HEK293T (cell line): ENCODE measurements around the gene CHCHD1.

Source experiments
- BHLHE40 ChIP-seq: fragments of 450-650 bp; IDR thresholded peaks from 2 replicates; pipeline ENCODE4 v1.6.1; 2016; ENCODE audit warnings: mild to moderate bottlenecking, moderate library complexity, borderline replicate concordance
- CTBP1 ChIP-seq: fragments of 450-650 bp; IDR thresholded peaks from 2 replicates; pipeline ENCODE4 v1.6.1; 2016; ENCODE audit warnings: borderline replicate concordance
- FOXA1 ChIP-seq: fragments of 450-650 bp; IDR thresholded peaks from 2 replicates; pipeline ENCODE4 v1.6.1; 2016; ENCODE audit warnings: mild to moderate bottlenecking
- FOXK2 ChIP-seq: fragments of 450-650 bp; IDR thresholded peaks from 2 replicates; pipeline ENCODE4 v1.6.1; 2016; ENCODE audit warnings: mild to moderate bottlenecking
- LEF1 ChIP-seq: fragments of 450-650 bp; IDR thresholded peaks from 2 replicates; pipeline ENCODE4 v1.6.1; 2017; ENCODE audit warnings: mild to moderate bottlenecking, borderline replicate concordance
- PKNOX1 ChIP-seq: fragments of 450-650 bp; IDR thresholded peaks from 2 replicates; pipeline ENCODE4 v1.6.1; 2016
- TARDBP ChIP-seq: fragments of 450-650 bp; IDR thresholded peaks from 2 replicates; pipeline ENCODE4 v1.6.1; 2016
- ZNF384 ChIP-seq: fragments of 450-650 bp; IDR thresholded peaks from 2 replicates; pipeline ENCODE4 v1.6.1; 2016

GRCh38 chr10:73765066-73765465 is 16.8 kb upstream of the CHCHD1 start:
- no peak for TF ChIP-seq ZNF384
- no peak for TF ChIP-seq FOXA1
- TF ChIP-seq PKNOX1, result no peak
- no peak for TF ChIP-seq LEF1
- no peak for TF ChIP-seq FOXK2
- TF ChIP-seq BHLHE40, result no peak
- no peak for TF ChIP-seq CTBP1
- TF ChIP-seq TARDBP, result no peak
